ENCODE data around the gene CDC14B.
A peak's percentile ranks its signal among the peaks of the same experiment; 100 is the strongest.
"Not testable (repeated sequence)": the region's sequence is repeated elsewhere in the genome, so short reads cannot be mapped to it uniquely, and the experiment has no call there.

CDC14B gene

DNA sequence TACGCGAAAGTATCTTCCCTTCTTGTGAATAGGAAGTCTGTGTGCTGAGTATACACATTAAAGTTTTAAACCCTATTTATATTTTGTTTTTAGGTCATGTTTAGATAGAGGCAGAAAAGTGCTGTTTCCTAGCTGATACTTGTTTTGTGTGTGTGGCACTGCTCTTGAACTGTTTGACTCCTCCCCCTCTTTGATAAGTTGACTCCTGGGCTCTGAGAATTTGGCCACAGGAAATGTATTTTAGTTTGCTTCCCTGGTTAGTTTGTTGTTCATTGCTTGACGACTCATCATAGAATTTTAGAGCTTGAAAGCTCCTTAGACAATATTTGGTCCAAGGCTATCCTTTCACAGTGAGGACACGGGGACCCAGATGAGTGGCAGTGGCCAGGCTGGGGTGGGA, 2.0 kb upstream of the CDC14B start:
- H3K27me3 ChIP-seq (ENCODE audit: insufficient read depth, low read length) = no peaks in the 10 kb centered on the region
- H3K4me3 ChIP-seq (ENCODE audit: low read depth, low read length) = no peak overlapping the region
- peak overlapping the region; percentile 3 for H2AFZ ChIP-seq (ENCODE audit: low read length, unreplicated experiment)
- H3K27ac ChIP-seq (ENCODE audit: low read depth, low read length) = no peak overlapping the region
- no peaks in the 10 kb centered on the region for H3K79me2 ChIP-seq (ENCODE audit: control insufficient read depth, insufficient read depth, low read length, unreplicated experiment)
- no peaks in the 10 kb centered on the region for H3K36me3 ChIP-seq (ENCODE audit: insufficient read depth, low read length)
- H3K4me1 ChIP-seq (ENCODE audit: control insufficient read depth, insufficient read depth, low read length, unreplicated experiment) = peaks cover 9% of the 10 kb centered on the region

DNA sequence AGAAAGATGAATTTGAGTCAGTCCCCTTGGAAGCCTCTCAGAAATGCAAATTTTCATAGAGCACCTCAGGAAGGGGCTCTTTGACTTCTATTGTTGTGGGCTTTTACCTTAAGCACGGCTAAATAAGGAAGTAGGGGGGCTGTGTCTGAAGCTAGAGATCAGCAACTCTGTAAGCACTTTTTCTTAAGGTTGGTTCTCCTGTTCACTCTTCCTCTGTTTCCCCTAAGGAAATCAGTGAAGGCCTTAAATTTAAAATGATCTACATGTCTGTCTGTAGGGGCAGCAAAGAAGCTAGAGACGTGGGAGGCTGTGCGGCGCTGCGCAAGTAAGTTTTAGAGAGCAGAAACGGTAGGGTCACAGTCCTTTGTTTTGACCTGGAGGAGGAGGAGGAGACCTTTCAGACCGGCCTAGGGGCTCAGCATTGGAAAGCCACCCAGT, 1.2 kb upstream of the CDC14B start:
- H3K4me3 ChIP-seq (ENCODE audit: low read depth, low read length) = no peak overlapping the region
- H2AFZ ChIP-seq (ENCODE audit: low read length, unreplicated experiment) = no peak overlapping the region
- peaks cover 9% of the 10 kb centered on the region for H3K4me1 ChIP-seq (ENCODE audit: control insufficient read depth, insufficient read depth, low read length, unreplicated experiment)
- no peaks in the 10 kb centered on the region for H3K27me3 ChIP-seq (ENCODE audit: insufficient read depth, low read length)
- no peak overlapping the region for H3K27ac ChIP-seq (ENCODE audit: low read depth, low read length)
- H3K36me3 ChIP-seq (ENCODE audit: insufficient read depth, low read length) = no peaks in the 10 kb centered on the region
- H3K79me2 ChIP-seq (ENCODE audit: control insufficient read depth, insufficient read depth, low read length, unreplicated experiment) = no peaks in the 10 kb centered on the region

DNA sequence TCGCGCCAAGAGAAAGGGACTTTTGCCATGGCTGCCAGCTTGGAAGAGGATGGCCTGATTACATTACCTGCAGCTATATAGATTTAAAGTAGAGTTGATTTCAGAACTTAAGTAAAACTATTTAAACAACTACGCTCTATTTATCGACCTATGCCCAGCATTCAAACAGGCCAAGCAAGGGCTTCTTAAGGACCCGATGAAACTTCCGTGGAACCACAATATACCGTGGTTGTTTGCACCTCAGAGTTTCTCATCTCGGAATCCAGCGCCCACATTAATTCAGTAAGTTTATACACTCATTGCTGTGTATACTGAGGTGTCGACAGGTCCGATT, 505 bp upstream of the CDC14B start:
- Histone ChIP-seq H3K4me1 (ENCODE audit: control insufficient read depth, insufficient read depth, low read length, unreplicated experiment) (peaks cover 9% of the 10 kb centered on the region), H3K27me3 (ENCODE audit: insufficient read depth, low read length) (no peaks in the 10 kb centered on the region), H3K36me3 (ENCODE audit: insufficient read depth, low read length) (no peaks in the 10 kb centered on the region), H3K79me2 (ENCODE audit: control insufficient read depth, insufficient read depth, low read length, unreplicated experiment) (peaks cover 5% of the 10 kb centered on the region), H2AFZ (ENCODE audit: low read length, unreplicated experiment) (peak overlapping the region; percentile 59), H3K27ac (ENCODE audit: low read depth, low read length) (no peak overlapping the region), H3K4me3 (ENCODE audit: low read depth, low read length) (peak overlapping the region; percentile 78)

DNA sequence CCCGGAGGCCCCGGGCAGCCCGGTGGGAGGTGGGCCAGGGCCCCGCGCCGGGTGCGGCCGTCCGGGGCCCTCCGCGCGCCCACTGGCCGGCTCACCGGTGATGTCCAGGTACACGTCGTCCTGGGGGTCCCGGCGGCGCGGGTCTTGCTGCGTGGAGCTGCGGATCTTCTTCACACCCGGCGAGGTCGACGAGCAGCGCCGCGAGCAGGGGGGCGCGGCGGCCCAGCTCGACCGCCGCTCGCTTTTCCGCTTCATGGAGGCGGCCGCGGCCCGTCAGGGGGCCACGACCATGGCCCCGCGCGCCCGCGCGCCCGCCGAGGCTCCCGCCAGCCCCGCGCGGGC, 548 bp downstream of the CDC14B start:
- peaks cover 7% of the 10 kb centered on the region for H3K79me2 ChIP-seq (ENCODE audit: control insufficient read depth, insufficient read depth, low read length, unreplicated experiment)
- peak overlapping the region; percentile 41 for H2AFZ ChIP-seq (ENCODE audit: low read length, unreplicated experiment)
- H3K4me3 ChIP-seq (ENCODE audit: low read depth, low read length) = peak overlapping the region; percentile 79
- H3K27me3 ChIP-seq (ENCODE audit: insufficient read depth, low read length) = no peaks in the 10 kb centered on the region
- H3K36me3 ChIP-seq (ENCODE audit: insufficient read depth, low read length) = no peaks in the 10 kb centered on the region
- H3K27ac ChIP-seq (ENCODE audit: low read depth, low read length) = no peak overlapping the region
- H3K4me1 ChIP-seq (ENCODE audit: control insufficient read depth, insufficient read depth, low read length, unreplicated experiment) = peaks cover 14% of the 10 kb centered on the region

DNA sequence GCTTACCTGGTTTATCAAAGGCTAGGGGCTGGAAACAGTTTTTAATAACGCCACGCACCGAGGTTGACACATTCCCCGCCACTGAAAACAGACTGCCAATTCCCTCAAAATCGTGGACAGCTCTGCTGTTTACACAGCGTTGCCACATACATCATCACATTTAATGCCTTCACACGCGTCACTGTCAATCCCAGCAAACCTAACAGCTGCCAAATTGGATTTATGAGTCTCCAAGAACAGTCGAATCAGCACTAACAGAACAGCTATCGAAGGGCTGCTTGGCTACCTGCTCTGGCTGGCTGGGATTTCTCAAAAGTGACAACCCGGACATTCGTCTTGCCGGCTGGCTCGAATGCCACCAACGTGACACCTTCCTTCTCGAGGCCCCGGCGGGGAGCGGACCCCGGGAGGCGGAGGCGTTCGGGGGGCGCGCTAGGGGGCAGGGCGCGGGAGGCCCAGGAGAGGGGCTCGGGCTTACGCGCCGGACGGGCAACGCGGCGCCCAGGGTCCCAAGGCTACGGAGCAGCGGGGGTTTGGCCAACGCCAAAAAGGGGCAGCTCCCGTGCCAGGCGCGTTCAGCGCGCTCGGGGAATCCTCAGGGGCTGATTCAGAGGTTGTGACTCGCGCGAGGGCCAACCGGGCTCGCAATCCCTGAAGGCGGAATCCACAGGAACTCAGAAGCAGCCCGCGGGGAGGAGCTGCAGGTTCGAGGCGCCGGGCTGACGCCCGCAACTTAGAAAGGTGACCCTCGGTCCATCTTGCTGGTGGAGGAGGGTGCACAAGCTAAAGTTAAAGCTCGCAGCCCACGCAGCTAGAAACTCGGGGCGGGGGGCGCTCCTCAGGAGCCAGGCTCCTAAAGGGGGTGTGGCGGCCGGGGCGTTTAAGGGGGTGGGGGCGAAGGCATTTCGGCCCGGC, 1.2 kb downstream of the CDC14B start:
- Histone ChIP-seq H3K79me2 (ENCODE audit: control insufficient read depth, insufficient read depth, low read length, unreplicated experiment) (peaks cover 8% of the 10 kb centered on the region), H3K36me3 (ENCODE audit: insufficient read depth, low read length) (no peaks in the 10 kb centered on the region), H3K27me3 (ENCODE audit: insufficient read depth, low read length) (no peaks in the 10 kb centered on the region), H3K4me3 (ENCODE audit: low read depth, low read length) (peak overlapping the region; percentile 79), H3K4me1 (ENCODE audit: control insufficient read depth, insufficient read depth, low read length, unreplicated experiment) (peaks cover 20% of the 10 kb centered on the region), H2AFZ (ENCODE audit: low read length, unreplicated experiment) (peak overlapping the region; percentile 85), H3K27ac (ENCODE audit: low read depth, low read length) (peak overlapping the region; percentile 10; the same call in 1 of the 2 replicates)

DNA sequence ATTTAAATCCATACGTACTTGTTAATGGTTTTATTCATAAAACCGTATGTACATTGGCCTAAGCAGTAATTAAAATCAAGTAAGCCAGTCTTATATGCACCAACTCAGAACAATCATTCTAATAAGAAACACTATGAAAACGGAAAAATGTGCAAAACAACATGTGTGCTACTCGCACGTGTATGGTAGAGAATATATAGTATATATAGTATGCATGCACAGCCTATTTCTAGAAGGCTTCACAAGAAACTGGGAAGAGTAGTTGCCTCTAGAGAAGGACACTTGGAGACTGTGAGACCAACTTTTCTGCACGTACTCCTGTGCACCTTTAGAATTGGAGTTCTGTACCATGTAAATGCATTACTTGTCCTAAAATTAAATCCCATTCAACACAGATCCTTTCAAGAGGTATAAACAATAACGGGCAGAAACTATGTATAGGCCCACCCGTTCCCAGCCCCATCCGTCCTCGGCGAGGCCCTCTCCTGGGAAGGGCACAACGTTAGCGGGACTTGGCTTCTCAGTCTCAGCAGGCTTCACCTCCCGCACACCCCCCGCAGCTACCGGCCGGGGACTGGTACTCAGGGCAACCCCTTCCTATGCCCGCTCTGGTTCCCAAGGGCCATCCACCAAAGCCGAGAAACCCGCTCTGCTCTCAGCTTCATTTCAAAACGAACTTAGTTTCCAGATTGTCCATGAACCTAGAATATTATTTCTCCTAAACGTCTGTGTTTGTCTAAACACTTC, 2.0 kb downstream of the CDC14B start:
- no peak overlapping the region for H3K27ac ChIP-seq (ENCODE audit: low read depth, low read length)
- H2AFZ ChIP-seq (ENCODE audit: low read length, unreplicated experiment) = no peak overlapping the region
- no peaks in the 10 kb centered on the region for H3K27me3 ChIP-seq (ENCODE audit: insufficient read depth, low read length)
- peaks cover 16% of the 10 kb centered on the region for H3K79me2 ChIP-seq (ENCODE audit: control insufficient read depth, insufficient read depth, low read length, unreplicated experiment)
- peak overlapping the region; percentile 79 for H3K4me3 ChIP-seq (ENCODE audit: low read depth, low read length)
- no peaks in the 10 kb centered on the region for H3K36me3 ChIP-seq (ENCODE audit: insufficient read depth, low read length)
- H3K4me1 ChIP-seq (ENCODE audit: control insufficient read depth, insufficient read depth, low read length, unreplicated experiment) = peaks cover 29% of the 10 kb centered on the region

DNA sequence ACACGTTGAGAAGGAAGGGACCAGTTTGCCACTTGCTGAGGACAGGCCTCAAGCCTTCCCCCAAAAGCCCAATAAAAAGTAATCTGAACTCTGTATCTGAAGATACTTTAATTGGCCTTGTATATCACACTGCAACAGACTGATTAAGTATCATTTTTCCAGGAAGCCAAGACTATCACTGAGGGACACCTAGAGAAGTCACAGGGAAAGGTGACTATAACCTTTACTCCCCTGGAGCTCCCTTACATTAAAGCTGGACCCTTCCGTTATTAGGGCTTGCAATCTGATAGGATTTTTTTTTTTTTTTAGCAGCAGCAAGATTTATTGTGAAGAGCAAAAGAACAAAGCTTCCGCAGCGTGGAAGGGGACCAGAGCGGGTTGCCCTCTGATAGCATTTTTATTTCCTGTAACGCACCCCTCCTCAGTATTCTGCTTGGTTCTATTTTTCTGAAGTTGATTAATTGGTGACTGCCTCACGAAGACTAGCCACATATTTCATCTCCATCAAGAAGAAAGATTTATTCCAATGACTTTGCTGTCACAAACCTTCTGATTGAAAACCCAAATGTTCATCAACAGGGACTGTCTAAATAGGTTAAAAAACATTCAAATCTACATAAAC, 2.7 kb downstream of the CDC14B start:
- H3K4me1 ChIP-seq (ENCODE audit: control insufficient read depth, insufficient read depth, low read length, unreplicated experiment) = peaks cover 34% of the 10 kb centered on the region
- H3K36me3 ChIP-seq (ENCODE audit: insufficient read depth, low read length) = no peaks in the 10 kb centered on the region
- H3K4me3 ChIP-seq (ENCODE audit: low read depth, low read length) = no peak overlapping the region
- H2AFZ ChIP-seq (ENCODE audit: low read length, unreplicated experiment) = no peak overlapping the region
- H3K27ac ChIP-seq (ENCODE audit: low read depth, low read length) = no peak overlapping the region
- H3K27me3 ChIP-seq (ENCODE audit: insufficient read depth, low read length) = no peaks in the 10 kb centered on the region
- peaks cover 18% of the 10 kb centered on the region for H3K79me2 ChIP-seq (ENCODE audit: control insufficient read depth, insufficient read depth, low read length, unreplicated experiment)

DNA sequence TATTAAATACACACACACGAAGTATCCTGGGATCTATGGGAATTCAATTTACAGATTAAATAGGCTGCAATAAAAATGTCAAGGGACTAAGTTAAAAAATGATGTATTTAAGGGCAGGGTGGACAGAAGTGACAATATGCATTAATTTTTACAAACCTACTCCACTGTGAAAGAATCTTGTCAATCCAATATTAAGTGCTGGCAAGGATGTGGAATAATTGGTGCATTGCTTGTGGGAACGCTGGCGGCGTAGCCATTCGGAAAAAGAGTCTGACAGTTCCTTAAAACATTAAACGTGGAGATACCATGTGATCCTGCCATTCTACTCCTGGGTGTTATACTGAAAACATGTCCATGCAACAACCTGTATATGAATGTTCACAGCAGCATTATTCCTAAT, 4.2 kb downstream of the CDC14B start:
- peaks cover 46% of the 10 kb centered on the region for H3K4me1 ChIP-seq (ENCODE audit: control insufficient read depth, insufficient read depth, low read length, unreplicated experiment)
- no peak overlapping the region for H3K4me3 ChIP-seq (ENCODE audit: low read depth, low read length)
- 0 out of 2 replicates have a peak overlapping the region, but pooled peaks have one; percentile 20 for H3K27ac ChIP-seq (ENCODE audit: low read depth, low read length)
- peaks cover 24% of the 10 kb centered on the region for H3K79me2 ChIP-seq (ENCODE audit: control insufficient read depth, insufficient read depth, low read length, unreplicated experiment)
- H2AFZ ChIP-seq (ENCODE audit: low read length, unreplicated experiment) = no peak overlapping the region
- H3K36me3 ChIP-seq (ENCODE audit: insufficient read depth, low read length) = no peaks in the 10 kb centered on the region
- H3K27me3 ChIP-seq (ENCODE audit: insufficient read depth, low read length) = no peaks in the 10 kb centered on the region

DNA sequence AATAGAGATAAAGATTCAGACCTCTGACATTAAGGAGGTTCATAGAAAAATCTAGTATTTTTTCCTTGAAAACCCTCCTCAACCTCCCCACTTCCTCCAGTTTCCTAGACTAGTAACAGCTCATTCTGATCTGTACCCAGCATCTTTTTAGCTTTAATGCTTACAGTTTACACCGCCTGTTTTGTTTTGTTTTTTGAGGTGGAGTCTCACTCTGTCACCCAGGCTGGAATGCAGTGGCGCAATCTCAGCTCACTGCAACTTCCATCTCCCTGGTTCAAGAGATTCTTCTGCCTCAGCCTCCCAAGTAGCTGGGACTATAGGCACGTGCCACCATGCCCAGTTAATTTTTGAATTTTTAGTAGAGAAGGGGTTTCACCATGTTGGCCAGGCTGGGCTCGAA, 5.0 kb downstream of the CDC14B start:
- H3K4me1 ChIP-seq (ENCODE audit: control insufficient read depth, insufficient read depth, low read length, unreplicated experiment) = peaks cover 46% of the 10 kb centered on the region
- not testable (repeated sequence) for H3K36me3 ChIP-seq (ENCODE audit: insufficient read depth, low read length); H3K27me3 ChIP-seq (ENCODE audit: insufficient read depth, low read length); H2AFZ ChIP-seq (ENCODE audit: low read length, unreplicated experiment); H3K4me3 ChIP-seq (ENCODE audit: low read depth, low read length)
- peak overlapping the region; percentile 62 for H3K27ac ChIP-seq (ENCODE audit: low read depth, low read length)
- peaks cover 27% of the 10 kb centered on the region for H3K79me2 ChIP-seq (ENCODE audit: control insufficient read depth, insufficient read depth, low read length, unreplicated experiment)

DNA sequence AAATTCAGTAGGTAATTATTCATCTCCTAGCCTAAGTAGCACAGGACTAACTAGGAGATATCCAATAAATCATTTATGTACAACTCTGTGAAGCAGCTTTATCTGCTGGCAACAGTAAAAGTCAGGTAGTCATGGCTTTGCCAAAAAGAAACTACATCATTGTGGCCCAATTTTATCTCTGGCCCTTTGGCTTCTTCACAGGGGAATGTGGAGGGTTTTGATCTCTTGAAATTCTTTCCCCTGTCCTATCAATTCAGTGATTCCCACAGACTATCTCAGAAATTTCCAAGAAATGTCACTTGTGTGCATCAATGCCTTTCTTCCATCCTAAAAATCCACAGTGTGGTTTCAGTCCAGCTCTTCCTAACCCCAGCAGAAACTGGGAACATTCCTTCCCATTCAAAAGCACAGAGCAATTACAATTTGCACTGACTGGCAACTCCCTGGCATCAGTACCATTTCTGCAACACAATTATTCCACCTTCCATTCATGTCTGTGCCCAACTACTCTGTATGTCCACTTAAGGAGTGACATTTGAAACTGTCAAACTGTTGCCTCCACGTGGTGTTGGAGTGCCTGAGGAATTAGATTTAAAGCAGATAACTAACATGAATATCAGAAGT, 6.6 kb downstream of the CDC14B start:
- Histone ChIP-seq H3K36me3 (ENCODE audit: insufficient read depth, low read length) (no peaks in the 10 kb centered on the region), H3K27me3 (ENCODE audit: insufficient read depth, low read length) (no peaks in the 10 kb centered on the region), H3K4me1 (ENCODE audit: control insufficient read depth, insufficient read depth, low read length, unreplicated experiment) (peaks cover 42% of the 10 kb centered on the region), H3K27ac (ENCODE audit: low read depth, low read length) (peak overlapping the region; percentile 76; the same call in 1 of the 2 replicates), H2AFZ (ENCODE audit: low read length, unreplicated experiment) (no peak overlapping the region), H3K4me3 (ENCODE audit: low read depth, low read length) (0 out of 2 replicates have a peak overlapping the region, but pooled peaks have one; percentile 58), H3K79me2 (ENCODE audit: control insufficient read depth, insufficient read depth, low read length, unreplicated experiment) (peaks cover 29% of the 10 kb centered on the region)
